WTC11 (cell line): ENCODE data around the gene BRS3. TPM values are rescaled to one million over a fixed set of nuclear protein-coding genes. Genes with fewer than 3 reads are reported as not detected.

Experiments
- ATAC-seq: fragments of 200-7000 bp; cut with Tn5 transposase; 2 replicates; pipeline ENCODE4 v1.10.0; 2021; ENCODE audit warnings: mild to moderate bottlenecking, moderate library complexity
- CTCF ChIA-PET: fragments of 300-600 bp; sonication (Branson Sonifier 250); formaldehyde crosslinking; loops from one replicate; lab custom pipeline; 2021; ENCODE audit warnings: antibody characterized with exemption; lab: Charles Lee
- POLR2A ChIA-PET: fragments of 350-600 bp; sonication (Branson Sonifier 250); formaldehyde crosslinking; loops from one replicate; lab custom pipeline; 2021; ENCODE audit warnings: antibody characterized with exemption; lab: Charles Lee
- DNase-seq: peaks from one replicate; pipeline ENCODE4 v3.0.0; 2021; ENCODE audit warnings: low spot score
- H3K27ac Mint-ChIP-seq: 2 replicates; pipeline ENCODE4 v1.8.0; 2021; ENCODE audit warnings: mixed read lengths
- H3K27me3 Mint-ChIP-seq: 2 replicates; pipeline ENCODE4 v1.8.0; 2021; ENCODE audit warnings: low read depth, mild to moderate bottlenecking, moderate library complexity, mixed read lengths
- H3K36me3 Mint-ChIP-seq: 2 replicates; pipeline ENCODE4 v1.8.0; 2021; ENCODE audit warnings: mixed read lengths
- H3K4me1 Mint-ChIP-seq: 2 replicates; pipeline ENCODE4 v1.8.0; 2022; ENCODE audit warnings: mixed read lengths
- H3K4me3 Mint-ChIP-seq: 2 replicates; pipeline ENCODE4 v1.8.0; 2021; ENCODE audit warnings: mild to moderate bottlenecking, moderate library complexity, mixed read lengths
- H3K9me3 Mint-ChIP-seq: 2 replicates; pipeline ENCODE4 v1.8.0; 2021; ENCODE audit warnings: mixed read lengths
- ATF1 ChIP-seq: sonication (generic); formaldehyde crosslinking; IDR thresholded peaks from 2 replicates; pipeline ENCODE4 v1.8.1; 2023; ENCODE audit warnings: mild to moderate bottlenecking, moderate library complexity, missing genetic modification reagents
- CBFB ChIP-seq: sonication (generic); formaldehyde crosslinking; IDR thresholded peaks from 2 replicates; pipeline ENCODE4 v1.8.1; 2022; ENCODE audit warnings: mild to moderate bottlenecking, low read depth, missing genetic modification reagents
- IRF2 ChIP-seq: sonication (generic); formaldehyde crosslinking; IDR thresholded peaks from 2 replicates; pipeline ENCODE4 v1.8.0; 2022; ENCODE audit warnings: low read depth, missing genetic modification reagents, borderline replicate concordance
- KAT7 ChIP-seq: sonication (generic); formaldehyde crosslinking; IDR thresholded peaks from 2 replicates; pipeline ENCODE4 v1.8.1; 2023; ENCODE audit warnings: missing genetic modification reagents, mild to moderate bottlenecking, borderline replicate concordance
- MYBL2 ChIP-seq: sonication (generic); formaldehyde crosslinking; IDR thresholded peaks from 2 replicates; pipeline ENCODE4 v1.8.1; 2023; ENCODE audit warnings: mild to moderate bottlenecking, moderate library complexity, missing genetic modification reagents
- NFATC4 ChIP-seq: fragments of 250-450 bp; sonication (Bioruptor Pico); IDR thresholded peaks from 2 replicates; pipeline ENCODE4 v1.9.0; 2021; ENCODE audit warnings: mild to moderate bottlenecking
- OVOL2 ChIP-seq: fragments of 250-450 bp; sonication (Bioruptor Pico); IDR thresholded peaks from 2 replicates; pipeline ENCODE4 v1.9.0; 2021; ENCODE audit warnings: mild to moderate bottlenecking, borderline replicate concordance
- PREB ChIP-seq: sonication (generic); formaldehyde crosslinking; IDR thresholded peaks from 2 replicates; pipeline ENCODE4 v1.8.1; 2022; ENCODE audit warnings: mild to moderate bottlenecking, missing genetic modification reagents, moderate library complexity, borderline replicate concordance
- RELA ChIP-seq: sonication (generic); formaldehyde crosslinking; IDR thresholded peaks from 2 replicates; pipeline ENCODE4 v1.8.1; 2022; ENCODE audit warnings: missing genetic modification reagents, mild to moderate bottlenecking, borderline replicate concordance
- SMAD4 ChIP-seq: sonication (generic); formaldehyde crosslinking; IDR thresholded peaks from 2 replicates; pipeline ENCODE4 v1.8.0; 2022; ENCODE audit warnings: mild to moderate bottlenecking, missing genetic modification reagents
- SOX15 ChIP-seq: fragments of 250-450 bp; sonication (Bioruptor Pico); IDR thresholded peaks from 2 replicates; pipeline ENCODE4 v1.9.0; 2021; ENCODE audit warnings: mild to moderate bottlenecking
- TEAD4 ChIP-seq: sonication (generic); formaldehyde crosslinking; IDR thresholded peaks from 2 replicates; pipeline ENCODE4 v1.8.0; 2022; ENCODE audit warnings: mild to moderate bottlenecking, missing genetic modification reagents
- ZBTB43 ChIP-seq: sonication (generic); formaldehyde crosslinking; IDR thresholded peaks from 2 replicates; pipeline ENCODE4 v1.8.1; 2023; ENCODE audit warnings: mild to moderate bottlenecking, missing genetic modification reagents
- ZNF121 ChIP-seq: sonication (generic); formaldehyde crosslinking; IDR thresholded peaks from 2 replicates; pipeline ENCODE4 v1.8.0; 2023; ENCODE audit warnings: missing genetic modification reagents
- ZNF232 ChIP-seq: sonication (generic); formaldehyde crosslinking; IDR thresholded peaks from 2 replicates; pipeline ENCODE4 v1.8.0; 2022; ENCODE audit warnings: mild to moderate bottlenecking, missing genetic modification reagents
- ZSCAN18 ChIP-seq: fragments of 250-450 bp; sonication (Bioruptor Pico); IDR thresholded peaks from 2 replicates; pipeline ENCODE4 v2.1.2; 2022; ENCODE audit warnings: mild to moderate bottlenecking, moderate library complexity
- total RNA-seq: library from RNA; stranded (reverse); gene quantifications from 3 replicates; pipeline ENCODE4 v1.2.3, GENCODE V29; 2021
- TF ChIP-seq, protein P1 (sequence below): fragments of 250-450 bp; sonication (Bioruptor Pico); IDR thresholded peaks from 2 replicates; pipeline ENCODE4 v1.9.0; 2021; ENCODE audit warnings: mild to moderate bottlenecking, borderline replicate concordance
- TF ChIP-seq, protein P2 (sequence below): sonication (generic); formaldehyde crosslinking; conservative IDR thresholded peaks from 2 replicates; pipeline ENCODE4 v1.8.1; 2023; ENCODE audit warnings: mild to moderate bottlenecking, low read depth, missing genetic modification reagents, moderate library complexity
- TF ChIP-seq, protein P3 (sequence below): fragments of 250-450 bp; sonication (Bioruptor Pico); IDR thresholded peaks from 2 replicates; pipeline ENCODE4 v1.9.0; 2021; ENCODE audit warnings: mild to moderate bottlenecking
- TF ChIP-seq, protein P4 (sequence below): sonication (generic); formaldehyde crosslinking; IDR thresholded peaks from 2 replicates; pipeline ENCODE4 v1.8.0; 2023; ENCODE audit warnings: missing genetic modification reagents

BRS3 gene
- total RNA-seq, 1 experiment from 2014 or later: not detected

- TF ChIP-seq, protein P1, sequence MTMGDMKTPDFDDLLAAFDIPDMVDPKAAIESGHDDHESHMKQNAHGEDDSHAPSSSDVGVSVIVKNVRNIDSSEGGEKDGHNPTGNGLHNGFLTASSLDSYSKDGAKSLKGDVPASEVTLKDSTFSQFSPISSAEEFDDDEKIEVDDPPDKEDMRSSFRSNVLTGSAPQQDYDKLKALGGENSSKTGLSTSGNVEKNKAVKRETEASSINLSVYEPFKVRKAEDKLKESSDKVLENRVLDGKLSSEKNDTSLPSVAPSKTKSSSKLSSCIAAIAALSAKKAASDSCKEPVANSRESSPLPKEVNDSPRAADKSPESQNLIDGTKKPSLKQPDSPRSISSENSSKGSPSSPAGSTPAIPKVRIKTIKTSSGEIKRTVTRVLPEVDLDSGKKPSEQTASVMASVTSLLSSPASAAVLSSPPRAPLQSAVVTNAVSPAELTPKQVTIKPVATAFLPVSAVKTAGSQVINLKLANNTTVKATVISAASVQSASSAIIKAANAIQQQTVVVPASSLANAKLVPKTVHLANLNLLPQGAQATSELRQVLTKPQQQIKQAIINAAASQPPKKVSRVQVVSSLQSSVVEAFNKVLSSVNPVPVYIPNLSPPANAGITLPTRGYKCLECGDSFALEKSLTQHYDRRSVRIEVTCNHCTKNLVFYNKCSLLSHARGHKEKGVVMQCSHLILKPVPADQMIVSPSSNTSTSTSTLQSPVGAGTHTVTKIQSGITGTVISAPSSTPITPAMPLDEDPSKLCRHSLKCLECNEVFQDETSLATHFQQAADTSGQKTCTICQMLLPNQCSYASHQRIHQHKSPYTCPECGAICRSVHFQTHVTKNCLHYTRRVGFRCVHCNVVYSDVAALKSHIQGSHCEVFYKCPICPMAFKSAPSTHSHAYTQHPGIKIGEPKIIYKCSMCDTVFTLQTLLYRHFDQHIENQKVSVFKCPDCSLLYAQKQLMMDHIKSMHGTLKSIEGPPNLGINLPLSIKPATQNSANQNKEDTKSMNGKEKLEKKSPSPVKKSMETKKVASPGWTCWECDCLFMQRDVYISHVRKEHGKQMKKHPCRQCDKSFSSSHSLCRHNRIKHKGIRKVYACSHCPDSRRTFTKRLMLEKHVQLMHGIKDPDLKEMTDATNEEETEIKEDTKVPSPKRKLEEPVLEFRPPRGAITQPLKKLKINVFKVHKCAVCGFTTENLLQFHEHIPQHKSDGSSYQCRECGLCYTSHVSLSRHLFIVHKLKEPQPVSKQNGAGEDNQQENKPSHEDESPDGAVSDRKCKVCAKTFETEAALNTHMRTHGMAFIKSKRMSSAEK: no peak
- no peak for TF ChIP-seq ZBTB43 (CRISPR knock-in tag)
- no peak for TF ChIP-seq OVOL2 (CRISPR knock-in tag)
- TF ChIP-seq MYBL2 (CRISPR knock-in tag): no peak
- no peak for TF ChIP-seq ATF1
- TF ChIP-seq, protein P2, sequence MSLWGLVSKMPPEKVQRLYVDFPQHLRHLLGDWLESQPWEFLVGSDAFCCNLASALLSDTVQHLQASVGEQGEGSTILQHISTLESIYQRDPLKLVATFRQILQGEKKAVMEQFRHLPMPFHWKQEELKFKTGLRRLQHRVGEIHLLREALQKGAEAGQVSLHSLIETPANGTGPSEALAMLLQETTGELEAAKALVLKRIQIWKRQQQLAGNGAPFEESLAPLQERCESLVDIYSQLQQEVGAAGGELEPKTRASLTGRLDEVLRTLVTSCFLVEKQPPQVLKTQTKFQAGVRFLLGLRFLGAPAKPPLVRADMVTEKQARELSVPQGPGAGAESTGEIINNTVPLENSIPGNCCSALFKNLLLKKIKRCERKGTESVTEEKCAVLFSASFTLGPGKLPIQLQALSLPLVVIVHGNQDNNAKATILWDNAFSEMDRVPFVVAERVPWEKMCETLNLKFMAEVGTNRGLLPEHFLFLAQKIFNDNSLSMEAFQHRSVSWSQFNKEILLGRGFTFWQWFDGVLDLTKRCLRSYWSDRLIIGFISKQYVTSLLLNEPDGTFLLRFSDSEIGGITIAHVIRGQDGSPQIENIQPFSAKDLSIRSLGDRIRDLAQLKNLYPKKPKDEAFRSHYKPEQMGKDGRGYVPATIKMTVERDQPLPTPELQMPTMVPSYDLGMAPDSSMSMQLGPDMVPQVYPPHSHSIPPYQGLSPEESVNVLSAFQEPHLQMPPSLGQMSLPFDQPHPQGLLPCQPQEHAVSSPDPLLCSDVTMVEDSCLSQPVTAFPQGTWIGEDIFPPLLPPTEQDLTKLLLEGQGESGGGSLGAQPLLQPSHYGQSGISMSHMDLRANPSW (CRISPR knock-in tag): no peak
- no peak for TF ChIP-seq SOX15
Measured at GRCh38 chrX:136473663-136474062, 14.1 kb upstream of the BRS3 start (continued).

DNA sequence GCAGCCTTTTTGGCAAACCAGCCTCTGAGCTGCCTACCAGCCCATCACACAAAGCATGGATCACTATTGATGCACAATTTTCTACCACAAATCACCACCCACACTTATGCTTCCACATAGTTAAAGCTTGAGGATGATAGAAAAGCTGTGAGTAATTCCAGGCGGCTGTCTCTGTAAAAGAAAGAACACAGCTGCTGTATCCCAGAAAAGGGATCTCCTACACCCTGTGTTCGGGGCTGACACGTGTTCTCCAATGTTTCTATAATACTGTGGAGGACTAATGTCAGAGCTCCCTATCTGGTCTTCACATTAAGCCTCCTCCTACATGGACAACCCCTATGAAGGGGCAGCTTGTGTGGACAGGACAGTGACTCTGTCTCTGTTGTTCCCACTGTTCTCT is 12.5 kb upstream of the BRS3 start:
- DNase-seq: no peak
- ChIA-PET CTCF (no interaction called here), POLR2A (no interaction called here)
- H3K36me3 Mint-ChIP-seq: no peaks in the 10 kb centered on the region
- H3K9me3 Mint-ChIP-seq: no peaks in the 10 kb centered on the region
- H3K27me3 Mint-ChIP-seq: peaks cover 2% of the 10 kb centered on the region; the same call in 1 of the 2 replicates
- H3K4me1 Mint-ChIP-seq: no peaks in the 10 kb centered on the region
- no peak for TF ChIP-seq TEAD4 (CRISPR knock-in tag)
- no peak for TF ChIP-seq ZNF121 (CRISPR knock-in tag)
- TF ChIP-seq, protein P3, sequence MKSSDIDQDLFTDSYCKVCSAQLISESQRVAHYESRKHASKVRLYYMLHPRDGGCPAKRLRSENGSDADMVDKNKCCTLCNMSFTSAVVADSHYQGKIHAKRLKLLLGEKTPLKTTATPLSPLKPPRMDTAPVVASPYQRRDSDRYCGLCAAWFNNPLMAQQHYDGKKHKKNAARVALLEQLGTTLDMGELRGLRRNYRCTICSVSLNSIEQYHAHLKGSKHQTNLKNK (CRISPR knock-in tag): no peak
- no peak for TF ChIP-seq NFATC4 (CRISPR knock-in tag)
- no peak for TF ChIP-seq KAT7 (CRISPR knock-in tag)
- TF ChIP-seq SMAD4: no peak
- TF ChIP-seq ZSCAN18 (CRISPR knock-in tag): no peak
- no peak overlapping the region for H3K27ac Mint-ChIP-seq
- ATAC-seq: no peak
- H3K4me3 Mint-ChIP-seq: no peak overlapping the region

GRCh38 chrX:136476501-136476900 is 11.2 kb upstream of the BRS3 start:
- no peak for DNase-seq
- no peaks in the 10 kb centered on the region for H3K9me3 Mint-ChIP-seq
- no peaks in the 10 kb centered on the region for H3K4me1 Mint-ChIP-seq
- ATAC-seq: no peak
- ChIA-PET POLR2A (interaction anchor here (0.6 kb wide), 1 partner anchor 683 kb away, joined by 4 read pairs; no protein-coding TSS in a partner anchor), CTCF (no interaction called here)
- H3K4me3 Mint-ChIP-seq: no peak overlapping the region
- H3K27me3 Mint-ChIP-seq: peaks cover 2% of the 10 kb centered on the region; the same call in 1 of the 2 replicates
- H3K36me3 Mint-ChIP-seq: no peaks in the 10 kb centered on the region
- H3K27ac Mint-ChIP-seq: no peak overlapping the region
- TF ChIP-seq IRF2 (CRISPR knock-in tag): no peak
- TF ChIP-seq PREB (CRISPR knock-in tag): no peak
- TF ChIP-seq ZNF232 (CRISPR knock-in tag): no peak
- TF ChIP-seq ZNF121 (CRISPR knock-in tag): no peak
- no peak for TF ChIP-seq RELA
- TF ChIP-seq, protein P4, sequence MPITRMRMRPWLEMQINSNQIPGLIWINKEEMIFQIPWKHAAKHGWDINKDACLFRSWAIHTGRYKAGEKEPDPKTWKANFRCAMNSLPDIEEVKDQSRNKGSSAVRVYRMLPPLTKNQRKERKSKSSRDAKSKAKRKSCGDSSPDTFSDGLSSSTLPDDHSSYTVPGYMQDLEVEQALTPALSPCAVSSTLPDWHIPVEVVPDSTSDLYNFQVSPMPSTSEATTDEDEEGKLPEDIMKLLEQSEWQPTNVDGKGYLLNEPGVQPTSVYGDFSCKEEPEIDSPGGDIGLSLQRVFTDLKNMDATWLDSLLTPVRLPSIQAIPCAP (CRISPR knock-in tag): no peak
- no peak for TF ChIP-seq CBFB
